ENCODE results near the gene SLC18B1. TPM values are rescaled to one million over a fixed set of nuclear protein-coding genes. Genes with fewer than 3 reads are reported as not detected.

SLC18B1 gene
- total and polyA plus RNA-seq, 2 of the 8 experiments (the other 6 are each of a cell fraction or from before 2014, with no cell fraction given), result 17.2 to 23.4 TPM

DNA sequence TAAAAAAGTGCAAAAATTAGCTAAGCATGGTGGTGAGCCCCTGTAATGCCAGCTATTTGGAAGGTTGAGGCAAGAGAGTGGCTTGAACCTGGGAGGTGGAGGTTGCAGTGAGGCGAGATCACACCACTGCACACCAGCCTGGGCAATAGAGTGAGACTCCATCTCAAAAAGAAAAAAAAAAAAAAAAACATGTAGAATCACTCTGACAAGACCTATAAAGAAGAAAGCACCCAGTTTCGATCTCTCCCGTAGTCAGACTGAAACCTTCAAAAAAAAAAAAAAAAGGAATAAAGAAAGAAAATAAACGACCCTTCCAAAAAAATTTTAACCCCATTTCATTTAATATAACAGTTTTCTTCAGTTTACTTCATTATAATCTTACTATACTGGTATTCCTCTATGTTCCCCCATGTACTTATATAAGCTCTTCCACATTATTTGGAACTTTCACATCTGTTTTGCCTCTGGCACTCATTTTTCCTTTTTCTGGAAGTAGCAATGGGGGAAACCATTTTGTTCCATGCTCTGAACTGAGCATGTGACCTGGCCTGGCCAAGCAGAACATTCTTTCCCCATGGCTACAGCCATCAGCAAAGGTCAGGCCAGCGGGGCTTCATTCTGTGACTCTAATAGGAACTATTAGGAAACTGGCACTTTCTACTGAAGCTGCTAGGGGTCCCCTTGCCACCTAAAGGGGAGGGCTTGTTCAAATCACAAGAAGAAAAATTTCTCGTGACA is 9.6 kb downstream of the SLC18B1 start (continued):
- TF ChIP-seq, protein P1, sequence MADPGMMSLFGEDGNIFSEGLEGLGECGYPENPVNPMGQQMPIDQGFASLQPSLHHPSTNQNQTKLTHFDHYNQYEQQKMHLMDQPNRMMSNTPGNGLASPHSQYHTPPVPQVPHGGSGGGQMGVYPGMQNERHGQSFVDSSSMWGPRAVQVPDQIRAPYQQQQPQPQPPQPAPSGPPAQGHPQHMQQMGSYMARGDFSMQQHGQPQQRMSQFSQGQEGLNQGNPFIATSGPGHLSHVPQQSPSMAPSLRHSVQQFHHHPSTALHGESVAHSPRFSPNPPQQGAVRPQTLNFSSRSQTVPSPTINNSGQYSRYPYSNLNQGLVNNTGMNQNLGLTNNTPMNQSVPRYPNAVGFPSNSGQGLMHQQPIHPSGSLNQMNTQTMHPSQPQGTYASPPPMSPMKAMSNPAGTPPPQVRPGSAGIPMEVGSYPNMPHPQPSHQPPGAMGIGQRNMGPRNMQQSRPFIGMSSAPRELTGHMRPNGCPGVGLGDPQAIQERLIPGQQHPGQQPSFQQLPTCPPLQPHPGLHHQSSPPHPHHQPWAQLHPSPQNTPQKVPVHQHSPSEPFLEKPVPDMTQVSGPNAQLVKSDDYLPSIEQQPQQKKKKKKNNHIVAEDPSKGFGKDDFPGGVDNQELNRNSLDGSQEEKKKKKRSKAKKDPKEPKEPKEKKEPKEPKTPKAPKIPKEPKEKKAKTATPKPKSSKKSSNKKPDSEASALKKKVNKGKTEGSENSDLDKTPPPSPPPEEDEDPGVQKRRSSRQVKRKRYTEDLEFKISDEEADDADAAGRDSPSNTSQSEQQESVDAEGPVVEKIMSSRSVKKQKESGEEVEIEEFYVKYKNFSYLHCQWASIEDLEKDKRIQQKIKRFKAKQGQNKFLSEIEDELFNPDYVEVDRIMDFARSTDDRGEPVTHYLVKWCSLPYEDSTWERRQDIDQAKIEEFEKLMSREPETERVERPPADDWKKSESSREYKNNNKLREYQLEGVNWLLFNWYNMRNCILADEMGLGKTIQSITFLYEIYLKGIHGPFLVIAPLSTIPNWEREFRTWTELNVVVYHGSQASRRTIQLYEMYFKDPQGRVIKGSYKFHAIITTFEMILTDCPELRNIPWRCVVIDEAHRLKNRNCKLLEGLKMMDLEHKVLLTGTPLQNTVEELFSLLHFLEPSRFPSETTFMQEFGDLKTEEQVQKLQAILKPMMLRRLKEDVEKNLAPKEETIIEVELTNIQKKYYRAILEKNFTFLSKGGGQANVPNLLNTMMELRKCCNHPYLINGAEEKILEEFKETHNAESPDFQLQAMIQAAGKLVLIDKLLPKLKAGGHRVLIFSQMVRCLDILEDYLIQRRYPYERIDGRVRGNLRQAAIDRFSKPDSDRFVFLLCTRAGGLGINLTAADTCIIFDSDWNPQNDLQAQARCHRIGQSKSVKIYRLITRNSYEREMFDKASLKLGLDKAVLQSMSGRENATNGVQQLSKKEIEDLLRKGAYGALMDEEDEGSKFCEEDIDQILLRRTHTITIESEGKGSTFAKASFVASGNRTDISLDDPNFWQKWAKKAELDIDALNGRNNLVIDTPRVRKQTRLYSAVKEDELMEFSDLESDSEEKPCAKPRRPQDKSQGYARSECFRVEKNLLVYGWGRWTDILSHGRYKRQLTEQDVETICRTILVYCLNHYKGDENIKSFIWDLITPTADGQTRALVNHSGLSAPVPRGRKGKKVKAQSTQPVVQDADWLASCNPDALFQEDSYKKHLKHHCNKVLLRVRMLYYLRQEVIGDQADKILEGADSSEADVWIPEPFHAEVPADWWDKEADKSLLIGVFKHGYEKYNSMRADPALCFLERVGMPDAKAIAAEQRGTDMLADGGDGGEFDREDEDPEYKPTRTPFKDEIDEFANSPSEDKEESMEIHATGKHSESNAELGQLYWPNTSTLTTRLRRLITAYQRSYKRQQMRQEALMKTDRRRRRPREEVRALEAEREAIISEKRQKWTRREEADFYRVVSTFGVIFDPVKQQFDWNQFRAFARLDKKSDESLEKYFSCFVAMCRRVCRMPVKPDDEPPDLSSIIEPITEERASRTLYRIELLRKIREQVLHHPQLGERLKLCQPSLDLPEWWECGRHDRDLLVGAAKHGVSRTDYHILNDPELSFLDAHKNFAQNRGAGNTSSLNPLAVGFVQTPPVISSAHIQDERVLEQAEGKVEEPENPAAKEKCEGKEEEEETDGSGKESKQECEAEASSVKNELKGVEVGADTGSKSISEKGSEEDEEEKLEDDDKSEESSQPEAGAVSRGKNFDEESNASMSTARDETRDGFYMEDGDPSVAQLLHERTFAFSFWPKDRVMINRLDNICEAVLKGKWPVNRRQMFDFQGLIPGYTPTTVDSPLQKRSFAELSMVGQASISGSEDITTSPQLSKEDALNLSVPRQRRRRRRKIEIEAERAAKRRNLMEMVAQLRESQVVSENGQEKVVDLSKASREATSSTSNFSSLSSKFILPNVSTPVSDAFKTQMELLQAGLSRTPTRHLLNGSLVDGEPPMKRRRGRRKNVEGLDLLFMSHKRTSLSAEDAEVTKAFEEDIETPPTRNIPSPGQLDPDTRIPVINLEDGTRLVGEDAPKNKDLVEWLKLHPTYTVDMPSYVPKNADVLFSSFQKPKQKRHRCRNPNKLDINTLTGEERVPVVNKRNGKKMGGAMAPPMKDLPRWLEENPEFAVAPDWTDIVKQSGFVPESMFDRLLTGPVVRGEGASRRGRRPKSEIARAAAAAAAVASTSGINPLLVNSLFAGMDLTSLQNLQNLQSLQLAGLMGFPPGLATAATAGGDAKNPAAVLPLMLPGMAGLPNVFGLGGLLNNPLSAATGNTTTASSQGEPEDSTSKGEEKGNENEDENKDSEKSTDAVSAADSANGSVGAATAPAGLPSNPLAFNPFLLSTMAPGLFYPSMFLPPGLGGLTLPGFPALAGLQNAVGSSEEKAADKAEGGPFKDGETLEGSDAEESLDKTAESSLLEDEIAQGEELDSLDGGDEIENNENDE (IDR thresholded peaks at IDR 0.05; ENCODE audit: insufficient replicate concordance, low read length), result no peak
- no peak for TF ChIP-seq SP4 (IDR thresholded peaks at IDR 0.05; ENCODE audit: low read length)
- no peak for TF ChIP-seq RAD21 (IDR thresholded peaks at IDR 0.05 in 1 of 2, conservative IDR thresholded peaks at IDR 0.05 in 1 of 2; ENCODE audit: low read depth in 2 of 2, low read length in 2 of 2)
- TF ChIP-seq POLR2AphosphoS5 (IDR thresholded peaks at IDR 0.05; ENCODE audit: low read depth, low read length), result no peak
- no peak for TF ChIP-seq BCL11A (IDR thresholded peaks at IDR 0.05; ENCODE audit: low read depth in 2 of 2, low read length in 2 of 2)
- TF ChIP-seq RNF2 (IDR thresholded peaks at IDR 0.05; ENCODE audit: borderline replicate concordance, low read depth, low read length, missing control alignments, poor library complexity, severe bottlenecking), result no peak
- no peak for TF ChIP-seq USF2 (IDR thresholded peaks at IDR 0.05; ENCODE audit: low read length)
- no peak for TF ChIP-seq TAF1 (IDR thresholded peaks at IDR 0.05; ENCODE audit: low read depth, low read length)

Measured in H1 (cell line).